IMR-90 (cell line): ENCODE data around the gene ZXDC. TPM values are rescaled to one million over a fixed set of nuclear protein-coding genes. Genes with fewer than 3 reads are reported as not detected.

ENCODE experiments used
- ATAC-seq: fragments of 200-7000 bp; cut with Tn5 transposase; 2 replicates; pipeline ENCODE4 v1.9.1; 2020; ENCODE audit warnings: low read depth, mild to moderate bottlenecking, moderate library complexity
- BruUV-seq: library from RNA; stranded (reverse); fragments of 400-500 nt; replicated peaks from 2 replicates; lab custom pipeline; 2021; lab: Mats Ljungman, UMichigan
- CTCF ChIA-PET: fragments of 300-600 bp; formaldehyde crosslinking; extraction: SDS; loops from one replicate; lab custom pipeline; 2021; ENCODE audit warnings: antibody characterized with exemption; lab: Yijun Ruan, JAX
- POLR2A ChIA-PET: fragments of 300-600 bp; sonication (Branson Sonifier 250); formaldehyde crosslinking; loops from one replicate; lab custom pipeline; 2022; ENCODE audit warnings: antibody characterized with exemption; ENCODE audit not compliant: unreplicated experiment; lab: Charles Lee
- DNase-seq: peaks from one replicate; pipeline ENCODE4 v3.0.0; 2013
- H2AFZ ChIP-seq: replicated peaks from 2 replicates; pipeline ENCODE3; 2013; ENCODE audit warnings: low read length, mild to moderate bottlenecking; ENCODE audit not compliant: poor library complexity
- H2AK5ac ChIP-seq: 2 replicates; pipeline ENCODE4 v1.6.1; 2013; ENCODE audit warnings: low read depth, low read length, inconsistent platforms
- H2AK9ac ChIP-seq: replicated peaks from 2 replicates; pipeline ENCODE3; 2013; ENCODE audit warnings: mild to moderate bottlenecking, low read depth, low read length, moderate library complexity; ENCODE audit not compliant: poor library complexity
- H2BK120ac ChIP-seq: 2 replicates; pipeline ENCODE4 v1.6.1; 2013; ENCODE audit warnings: low read depth, low read length, inconsistent platforms
- H2BK15ac ChIP-seq: 3 replicates; pipeline ENCODE4 v1.6.1; 2013; ENCODE audit warnings: low read depth, low read length, inconsistent platforms
- H2BK20ac ChIP-seq: 2 replicates; pipeline ENCODE4 v1.6.1; 2013; ENCODE audit warnings: low read depth, mild to moderate bottlenecking, inconsistent platforms, low read length, moderate library complexity
- H2BK5ac ChIP-seq: 2 replicates; pipeline ENCODE4 v1.6.1; 2013; ENCODE audit warnings: mild to moderate bottlenecking, low read depth, low read length, inconsistent platforms; ENCODE audit not compliant: poor library complexity, severe bottlenecking
- H3K14ac ChIP-seq: replicated peaks from 2 replicates; pipeline ENCODE4 v1.6.1; 2013; ENCODE audit warnings: low read depth, low read length, inconsistent platforms
- H3K18ac ChIP-seq: 2 replicates; pipeline ENCODE4 v1.6.1; 2013; ENCODE audit warnings: low read depth, low read length, control low read depth
- H3K23ac ChIP-seq: 2 replicates; pipeline ENCODE4 v1.6.1; 2013; ENCODE audit warnings: low read depth, low read length, inconsistent platforms
- H3K27ac ChIP-seq: 2 replicates; pipeline ENCODE4 v1.5.1; 2013; ENCODE audit warnings: mild to moderate bottlenecking, control low read depth, low read length; ENCODE audit not compliant: insufficient read depth
- H3K27me3 ChIP-seq: 2 replicates; pipeline ENCODE4 v1.6.1; 2013; ENCODE audit warnings: low read length; ENCODE audit not compliant: control insufficient read depth, insufficient read depth
- H3K36me3 ChIP-seq: 2 replicates; pipeline ENCODE4 v1.6.1; 2013; ENCODE audit warnings: low read length, mixed read lengths; ENCODE audit not compliant: control insufficient read depth, insufficient read depth
- H3K4ac ChIP-seq: 2 replicates; pipeline ENCODE4 v1.6.1; 2013; ENCODE audit warnings: low read depth, low read length, inconsistent platforms
- H3K4me1 ChIP-seq: 2 replicates; pipeline ENCODE4 v1.6.1; 2013; ENCODE audit warnings: low read length, mixed read lengths; ENCODE audit not compliant: control insufficient read depth, insufficient read depth
- H3K4me2 ChIP-seq: 2 replicates; pipeline ENCODE4 v1.6.1; 2013; ENCODE audit warnings: low read depth, mild to moderate bottlenecking, control low read depth, low read length, moderate library complexity
- H3K4me3 ChIP-seq: 2 replicates; pipeline ENCODE4 v1.5.1; 2013; ENCODE audit warnings: low read depth, mild to moderate bottlenecking, control low read depth, low read length, moderate library complexity; ENCODE audit not compliant: insufficient read depth
- H3K56ac ChIP-seq: 2 replicates; pipeline ENCODE4 v1.6.1; 2013; ENCODE audit warnings: low read length, inconsistent platforms; ENCODE audit not compliant: insufficient read depth; ENCODE audit errors: extremely low read depth
- H3K79me1 ChIP-seq, 2 experiments: 2 replicates each; pipeline ENCODE4 v1.6.1; 2013; ENCODE audit warnings: low read length in 2 of 2, inconsistent platforms in 1 of 2, low read depth in 1 of 2
- H3K9ac ChIP-seq: 2 replicates; pipeline ENCODE4 v1.6.1; 2013; ENCODE audit warnings: low read depth, low read length, control low read depth
- H3K9me1 ChIP-seq: 2 replicates; pipeline ENCODE4 v1.6.1; 2013; ENCODE audit warnings: low read length, inconsistent platforms; ENCODE audit not compliant: insufficient read depth
- H3K9me3 ChIP-seq: 2 replicates; pipeline ENCODE4 v1.6.1; 2013; ENCODE audit warnings: low read length; ENCODE audit not compliant: control insufficient read depth, insufficient read depth
- H4K20me1 ChIP-seq: 2 replicates; pipeline ENCODE4 v1.6.1; 2013; ENCODE audit warnings: low read length, inconsistent platforms; ENCODE audit not compliant: insufficient read depth
- H4K5ac ChIP-seq: 2 replicates; pipeline ENCODE4 v1.6.1; 2013; ENCODE audit warnings: mild to moderate bottlenecking, low read depth, low read length, control low read depth
- H4K8ac ChIP-seq, 2 experiments: 2 replicates each; pipeline ENCODE4 v1.6.1; 2013; ENCODE audit warnings: low read depth in 2 of 2, low read length in 2 of 2, control low read depth in 1 of 2, inconsistent platforms in 1 of 2
- H4K91ac ChIP-seq: 2 replicates; pipeline ENCODE4 v1.6.1; 2013; ENCODE audit warnings: low read depth, low read length, inconsistent platforms; ENCODE audit not compliant: insufficient read depth
- CHD1 ChIP-seq: IDR thresholded peaks from 2 replicates; pipeline ENCODE4 v1.6.1; 2012; ENCODE audit warnings: low read depth, low read length, improper control_type of control experiment
- FOS ChIP-seq: fragments of 150-350 bp; IDR thresholded peaks from 2 replicates; pipeline ENCODE4 v1.6.1; 2016; ENCODE audit warnings: low read depth, low read length
- MAFK ChIP-seq: IDR thresholded peaks from 2 replicates; pipeline ENCODE4 v1.6.1; 2012; ENCODE audit warnings: low read depth, low read length, improper control_type of control experiment
- MAZ ChIP-seq: IDR thresholded peaks from 2 replicates; pipeline ENCODE4 v1.6.1; 2012; ENCODE audit warnings: low read depth, mild to moderate bottlenecking, low read length, improper control_type of control experiment, moderate library complexity, borderline replicate concordance
- NFE2L2 ChIP-seq: fragments of 150-350 bp; IDR thresholded peaks from 2 replicates; pipeline ENCODE4 v1.6.1; 2016; ENCODE audit warnings: low read depth, mild to moderate bottlenecking, low read length
- RAD21 ChIP-seq: IDR thresholded peaks from 2 replicates; pipeline ENCODE4 v1.6.1; 2012; ENCODE audit warnings: low read length, improper control_type of control experiment
- RCOR1 ChIP-seq: IDR thresholded peaks from 2 replicates; pipeline ENCODE4 v1.6.1; 2012; ENCODE audit warnings: mild to moderate bottlenecking, low read length, improper control_type of control experiment; ENCODE audit not compliant: insufficient replicate concordance
- WGBS, 2 experiments: methylation state at CpG; one replicate each; pipeline versions ENCODE4 v1.1.5 to v1.1.7; 2013; ENCODE audit warnings: missing lambda C conversion rate in 2 of 2; ENCODE audit not compliant: insufficient read length in 1 of 2; ENCODE audit errors: extremely low coverage in 2 of 2; 5-methylcytosine and 5-hydroxymethylcytosine counted together
- dilution Hi-C: fragments of 300-500 bp; cut with HindIII; formaldehyde crosslinking; loops from one replicate; pipeline ENCODE4 v1.14.3; 2018; ENCODE audit warnings: low sequenced_read_pairs; ENCODE audit not compliant: unreplicated experiment
- in situ Hi-C: fragments of 300-500 bp; cut with MboI; formaldehyde crosslinking; loops from 3 replicates; pipeline ENCODE4 v1.14.3; 2019; ENCODE audit warnings: low sequenced_read_pairs, inconsistent platforms, mixed read lengths
- intact Hi-C: fragments of 100-400 bp; cut with micrococcal nuclease; formaldehyde crosslinking; loops from 2 replicates; pipeline ENCODE4 v1.10.0; 2022
- polyA plus RNA-seq, 3 experiments: library from polyadenylated mRNA; depleted of rRNA; stranded (reverse); fragments of >200 nt; gene quantifications; 2 replicates each; pipeline ENCODE4 v1.2.3, GENCODE V29; 2012; ENCODE audit warnings: low replicate concordance in 1 of 3
- total RNA-seq: library from RNA; depleted of rRNA; stranded (reverse); fragments of >200 nt; gene quantifications from 2 replicates; pipeline ENCODE4 v1.2.3, GENCODE V29; 2012

ZXDC gene
- total and polyA plus RNA-seq, 2 of the 4 experiments (the other 2 are of a cell fraction) = 11.5 to 14.3 TPM

GRCh38 chr3:126452213-126452612 lies 23.5 kb downstream of the ZXDC start:
- Histone ChIP-seq H3K9me1 (peaks cover 7% of the 10 kb centered on the region; the same call in 1 of the 2 replicates), H3K79me1 (peaks cover 7 to 20% of the 10 kb centered on the region in 2 experiments), H3K36me3 (peaks cover 23% of the 10 kb centered on the region), H2BK15ac (no peak overlapping the region), H2BK20ac (no peak overlapping the region), H3K27me3 (no peaks in the 10 kb centered on the region), H3K4me3 (no peak overlapping the region), H2BK5ac (no peak overlapping the region), H2AK5ac (no peak overlapping the region), H3K14ac (no peak overlapping the region), H4K91ac (no peak overlapping the region), H3K4ac (no peak overlapping the region), H3K4me2 (no peak overlapping the region), H4K5ac (no peak overlapping the region), H3K18ac (no peak overlapping the region), H2AFZ (no peak overlapping the region), H3K9ac (no peak overlapping the region), H3K9me3 (no peaks in the 10 kb centered on the region), H2AK9ac (no peak overlapping the region), H3K23ac (no peak overlapping the region), H3K4me1 (peaks cover 2% of the 10 kb centered on the region; the same call in 1 of the 2 replicates), H3K27ac (no peak overlapping the region), H3K56ac (no peak overlapping the region), H2BK120ac (no peak overlapping the region), H4K20me1 (peaks cover 17% of the 10 kb centered on the region), H4K8ac (no peak overlapping the region)
- CTCF ChIA-PET = interaction anchor here (0.6 kb wide), 1 partner anchor 1250 kb away, joined by 4 read pairs; no protein-coding TSS in a partner anchor
- BruUV-seq = no TSS peak
- in situ Hi-C loops = no loop called here
- dilution Hi-C loops = no loop called here
- DNase-seq (no peak), ATAC-seq (no peak)
- POLR2A ChIA-PET = no interaction called here
- no CpG with 5 or more reads among the region's 9 CpGs for WGBS, 2 experiments
- no peak for TF ChIP-seq CHD1
- no peak for TF ChIP-seq FOS
- no peak for TF ChIP-seq MAZ
- TF ChIP-seq MAFK = no peak
- TF ChIP-seq NFE2L2 = no peak
- TF ChIP-seq RCOR1 = no peak
- no peak for TF ChIP-seq RAD21
- intact Hi-C loops = no loop called here
